CD4-positive, alpha-beta T cell treated with Interleukin-21 for 1 hour (primary cell): ENCODE results near the gene TP63.
"Not testable (repeated sequence)": the region's sequence is repeated elsewhere in the genome, so short reads cannot be mapped to it uniquely, and the experiment has no call there.

Experiments used
- DNase-seq: peaks from one replicate; pipeline ENCODE4 v3.0.0-alpha.2; 2020

TP63 gene

GRCh38 chr3:189631373-189631408 lies at the start of gene TP63:
Gene TP63 (plus strand): TSS chr3:189631389. CDS start chr3:189631516, 127 bp downstream.
- no peak for DNase-seq

GRCh38 chr3:189582179-189582578 lies 49.0 kb upstream of the TP63 start:
- no peak for DNase-seq

GRCh38 chr3:189584645-189585044 lies 46.5 kb upstream of the TP63 start:
- DNase-seq = no peak

GRCh38 chr3:189586941-189587663 lies 44.1 kb upstream of the TP63 start:
- DNase-seq = no peak

- DNase-seq = no peak
Measured at GRCh38 chr3:189587664-189588040, 43.5 kb upstream of the TP63 start.

- no peak for DNase-seq
Measured at GRCh38 chr3:189588070-189588469, 43.1 kb upstream of the TP63 start.

GRCh38 chr3:189588475-189589178 lies 42.6 kb upstream of the TP63 start:
- DNase-seq = no peak

- no peak for DNase-seq
Measured at GRCh38 chr3:189589179-189589569, 42.0 kb upstream of the TP63 start.

GRCh38 chr3:189590223-189590622 lies 41.0 kb upstream of the TP63 start:
- DNase-seq = no peak

- no peak for DNase-seq
Measured at GRCh38 chr3:189593581-189593980, 37.6 kb upstream of the TP63 start.

- not testable (repeated sequence) for DNase-seq
Measured at GRCh38 chr3:189596078-189596979, 34.9 kb upstream of the TP63 start.

GRCh38 chr3:189597918-189598317 lies 33.3 kb upstream of the TP63 start:
- no peak for DNase-seq

GRCh38 chr3:189598530-189599225 lies 32.5 kb upstream of the TP63 start:
- no peak for DNase-seq

- no peak for DNase-seq
Measured at GRCh38 chr3:189602471-189602870, 28.7 kb upstream of the TP63 start.

- no peak for DNase-seq
Measured at GRCh38 chr3:189605717-189606116, 25.5 kb upstream of the TP63 start.

- no peak for DNase-seq
Measured at GRCh38 chr3:189606774-189607173, 24.4 kb upstream of the TP63 start.

GRCh38 chr3:189612641-189613040 lies 18.5 kb upstream of the TP63 start:
- not testable (repeated sequence) for DNase-seq

GRCh38 chr3:189613122-189613521 lies 18.1 kb upstream of the TP63 start:
- DNase-seq = no peak

- DNase-seq = no peak
Measured at GRCh38 chr3:189621948-189622603, 9.1 kb upstream of the TP63 start.

- no peak for DNase-seq
Measured at GRCh38 chr3:189622629-189623028, 8.6 kb upstream of the TP63 start.

- DNase-seq = no peak
Measured at GRCh38 chr3:189624130-189624529, 7.1 kb upstream of the TP63 start.

GRCh38 chr3:189625071-189625470 lies 6.1 kb upstream of the TP63 start:
- no peak for DNase-seq

GRCh38 chr3:189625572-189625971 lies 5.6 kb upstream of the TP63 start:
- DNase-seq = no peak
